Gastrocnemius medialis (tissue), 4 donors: ENCODE results near the gene WASL. TPM values are rescaled to one million over a fixed set of nuclear protein-coding genes. Genes with fewer than 3 reads are reported as not detected.

Source experiments
- ATAC-seq, 2 donors: fragments of 150-250 bp; one replicate each; pipeline ENCODE4 v1.9.1; 2016
- DNase-seq, 2 donors: peaks; one replicate each; pipeline ENCODE4 v3.0.0-alpha.2; 2019
- H3K27ac ChIP-seq, 4 donors: fragments of 200-600 bp; sonication (generic); 1 replicate in 1 of 4; 2 replicates in 3 of 4; pipeline ENCODE4 v1.5.1; 2016 to 2018; ENCODE audit warnings: mild to moderate bottlenecking in 2 of 4, moderate library complexity in 1 of 4
- H3K27me3 ChIP-seq, 3 donors: fragments of 200-600 bp; sonication (generic) in 2 of 3; 1 replicate in 1 of 3; 2 replicates in 2 of 3; pipeline versions ENCODE4 v1.5.1 to v1.6.0; 2016 to 2019; ENCODE audit warnings: mild to moderate bottlenecking in 1 of 3, moderate library complexity in 1 of 3
- H3K36me3 ChIP-seq, 2 donors: fragments of 200-600 bp; sonication (generic) in 1 of 2; one replicate each; pipeline ENCODE4 v1.5.1; 2017 to 2018
- H3K4me1 ChIP-seq, 2 donors: fragments of 200-600 bp; sonication (generic) in 1 of 2; one replicate each; pipeline ENCODE4 v1.5.1; 2016 to 2017; ENCODE audit warnings: mild to moderate bottlenecking in 2 of 2
- H3K4me3 ChIP-seq, 4 donors: fragments of 200-600 bp; sonication (generic) in 3 of 4; 1 replicate in 1 of 4; 2 replicates in 3 of 4; pipeline ENCODE4 v1.5.1; 2016 to 2019; ENCODE audit warnings: mild to moderate bottlenecking in 2 of 4
- H3K9me3 ChIP-seq, 3 donors: fragments of 200-600 bp; sonication (generic) in 2 of 3; 1 replicate in 1 of 3; 2 replicates in 2 of 3; pipeline ENCODE4 v1.5.1; 2016 to 2019
- POLR2A ChIP-seq, 2 donors: fragments of 450-650 bp; IDR thresholded peaks; one replicate each; pipeline ENCODE4 v1.6.1; 2017; ENCODE audit warnings: antibody characterized with exemption in 2 of 2, mild to moderate bottlenecking in 2 of 2, moderate library complexity in 2 of 2
- in situ Hi-C, 4 donors: fragments of 200-750 bp; cut with MboI; loops; one replicate each; pipeline versions ENCODE4 v1.15.0 to v1.8.0; 2017; ENCODE audit warnings: low sequenced_read_pairs in 4 of 4
- intact Hi-C: fragments of 100-400 bp; cut with DNase I; formaldehyde crosslinking; loops from one replicate; pipeline ENCODE4 v1.15.1; 2023; ENCODE audit warnings: low total_unique reads
- total RNA-seq, 4 donors: library from RNA; depleted of rRNA; stranded (reverse); fragments of >200 nt; gene quantifications; one replicate each; pipeline versions ENCODE4 v1.1.0 to v1.2.3, GENCODE V29; 2016
- TF ChIP-seq, protein P1 (sequence below), 5 experiments: fragments of 450-650 bp in 3 of 5; fragments of 200-600 bp in 2 of 5; sonication (generic) in 2 of 5; IDR thresholded peaks in 4 of 5; conservative IDR thresholded peaks in 1 of 5; 1 replicate in 4 of 5; 2 replicates in 1 of 5; pipeline ENCODE4 v1.5.1; 2016 to 2019; ENCODE audit warnings: antibody characterized with exemption in 5 of 5, mild to moderate bottlenecking in 3 of 5, moderate library complexity in 3 of 5

The WASL gene
- total RNA-seq, 4 donors from 2014 or later: 29.0 to 40.4 (median 33.0) TPM

DNA sequence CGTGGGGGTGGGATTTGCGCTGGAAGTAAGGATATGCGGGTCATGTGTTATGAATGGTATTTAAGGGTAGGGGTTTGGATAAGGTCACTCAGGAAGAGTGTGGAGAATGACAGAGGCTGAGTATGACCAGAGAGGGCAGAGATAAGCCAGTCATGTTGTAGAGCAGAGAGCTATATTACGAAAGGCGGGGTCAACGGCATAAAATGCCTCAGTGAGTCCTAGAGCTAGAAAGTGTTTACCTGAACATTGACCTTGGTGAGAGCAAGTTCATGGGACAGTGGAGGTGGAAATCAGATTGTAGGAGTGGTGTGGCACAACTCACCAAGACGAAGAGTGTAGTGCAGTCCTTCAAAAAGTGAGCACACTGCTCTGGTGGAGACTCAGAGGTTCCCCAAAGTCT is 79.3 kb downstream of the WASL start:
- intact Hi-C loops (no loop called here), in situ Hi-C loops (no loop called here)
- TF ChIP-seq, protein P1, sequence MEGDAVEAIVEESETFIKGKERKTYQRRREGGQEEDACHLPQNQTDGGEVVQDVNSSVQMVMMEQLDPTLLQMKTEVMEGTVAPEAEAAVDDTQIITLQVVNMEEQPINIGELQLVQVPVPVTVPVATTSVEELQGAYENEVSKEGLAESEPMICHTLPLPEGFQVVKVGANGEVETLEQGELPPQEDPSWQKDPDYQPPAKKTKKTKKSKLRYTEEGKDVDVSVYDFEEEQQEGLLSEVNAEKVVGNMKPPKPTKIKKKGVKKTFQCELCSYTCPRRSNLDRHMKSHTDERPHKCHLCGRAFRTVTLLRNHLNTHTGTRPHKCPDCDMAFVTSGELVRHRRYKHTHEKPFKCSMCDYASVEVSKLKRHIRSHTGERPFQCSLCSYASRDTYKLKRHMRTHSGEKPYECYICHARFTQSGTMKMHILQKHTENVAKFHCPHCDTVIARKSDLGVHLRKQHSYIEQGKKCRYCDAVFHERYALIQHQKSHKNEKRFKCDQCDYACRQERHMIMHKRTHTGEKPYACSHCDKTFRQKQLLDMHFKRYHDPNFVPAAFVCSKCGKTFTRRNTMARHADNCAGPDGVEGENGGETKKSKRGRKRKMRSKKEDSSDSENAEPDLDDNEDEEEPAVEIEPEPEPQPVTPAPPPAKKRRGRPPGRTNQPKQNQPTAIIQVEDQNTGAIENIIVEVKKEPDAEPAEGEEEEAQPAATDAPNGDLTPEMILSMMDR (IDR thresholded peaks at IDR 0.05 in 4 of 5, conservative IDR thresholded peaks at IDR 0.05 in 1 of 5): no peak
- no peak for TF ChIP-seq POLR2A (IDR thresholded peaks at IDR 0.05)
- ATAC-seq (no peak), DNase-seq (no peak)
- H3K9me3 ChIP-seq: no peaks in the 10 kb centered on the region
- no peak overlapping the region for H3K4me3 ChIP-seq
- no peaks in the 10 kb centered on the region for H3K27me3 ChIP-seq
- peaks cover 26 to 43% of the 10 kb centered on the region in 2 donors for H3K4me1 ChIP-seq
- H3K36me3 ChIP-seq: peaks cover 0 to 10% of the 10 kb centered on the region in 2 donors
- peak overlapping the region in 2 of 4 donors; percentile 88 to 96 for H3K27ac ChIP-seq

DNA sequence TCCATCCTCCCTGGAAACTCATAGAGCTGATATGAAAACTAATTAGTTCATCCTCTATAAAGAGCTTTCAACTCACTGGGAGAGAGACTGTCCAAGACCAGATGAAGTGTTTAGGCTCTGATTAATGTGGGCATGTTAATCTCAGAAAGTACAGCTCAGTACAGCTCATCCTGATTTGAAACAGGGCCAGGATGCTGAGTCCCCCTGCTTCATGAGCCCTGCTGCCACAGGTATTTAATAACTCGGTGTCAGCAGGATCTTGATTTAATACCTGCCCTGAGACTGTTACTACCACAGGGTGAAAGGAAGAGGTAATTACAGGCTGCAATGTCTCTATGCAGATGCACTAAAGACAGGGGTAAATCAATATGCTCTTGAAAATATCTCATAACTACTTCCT is 82.3 kb downstream of the WASL start:
- no peaks in the 10 kb centered on the region for H3K9me3 ChIP-seq
- H3K27me3 ChIP-seq: no peaks in the 10 kb centered on the region
- DNase-seq (no peak), ATAC-seq (peak; percentile 15 to 36)
- peaks cover 0 to 31% of the 10 kb centered on the region in 2 donors for H3K36me3 ChIP-seq
- peaks cover 42 to 54% of the 10 kb centered on the region in 2 donors for H3K4me1 ChIP-seq
- TF ChIP-seq, protein P1 (IDR thresholded peaks at IDR 0.05 in 4 of 5, conservative IDR thresholded peaks at IDR 0.05 in 1 of 5): no peak
- no peak for TF ChIP-seq POLR2A (IDR thresholded peaks at IDR 0.05)
- in situ Hi-C loops: no loop called here
- H3K27ac ChIP-seq: peak overlapping the region; percentile 88 to 96 (median 96)
- intact Hi-C loops: no loop called here
- no peak overlapping the region for H3K4me3 ChIP-seq

DNA sequence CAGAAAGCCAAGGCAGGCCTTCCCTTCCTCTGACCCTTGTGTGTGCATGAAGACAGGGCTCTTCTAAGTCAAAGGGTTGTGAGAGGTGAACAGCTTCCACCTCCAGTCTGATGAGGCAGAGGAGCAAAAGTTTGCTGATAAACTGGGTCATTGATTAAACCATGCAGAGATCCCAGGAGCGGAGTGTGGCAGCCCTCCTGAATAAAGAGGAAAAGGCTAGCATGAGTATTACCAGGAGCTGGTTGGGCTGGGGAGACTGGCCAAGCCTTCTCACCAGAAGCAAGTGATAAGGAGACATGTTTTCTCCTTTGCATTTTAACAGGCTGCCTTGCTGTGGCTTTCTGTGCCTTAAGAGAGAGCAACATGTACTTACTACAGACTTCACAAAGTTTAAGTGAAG is 82.9 kb downstream of the WASL start:
- Histone ChIP-seq H3K36me3 (peaks cover 0 to 31% of the 10 kb centered on the region in 2 donors), H3K4me1 (peaks cover 46 to 60% of the 10 kb centered on the region in 2 donors), H3K27ac (peak overlapping the region; percentile 88 to 96 (median 96)), H3K9me3 (no peaks in the 10 kb centered on the region), H3K4me3 (no peak overlapping the region), H3K27me3 (no peaks in the 10 kb centered on the region)
- no peak for TF ChIP-seq POLR2A (IDR thresholded peaks at IDR 0.05)
- TF ChIP-seq, protein P1 (IDR thresholded peaks at IDR 0.05 in 4 of 5, conservative IDR thresholded peaks at IDR 0.05 in 1 of 5): no peak
- DNase-seq (no peak), ATAC-seq (no peak)
- intact Hi-C loops (no loop called here), in situ Hi-C loops (no loop called here)

DNA sequence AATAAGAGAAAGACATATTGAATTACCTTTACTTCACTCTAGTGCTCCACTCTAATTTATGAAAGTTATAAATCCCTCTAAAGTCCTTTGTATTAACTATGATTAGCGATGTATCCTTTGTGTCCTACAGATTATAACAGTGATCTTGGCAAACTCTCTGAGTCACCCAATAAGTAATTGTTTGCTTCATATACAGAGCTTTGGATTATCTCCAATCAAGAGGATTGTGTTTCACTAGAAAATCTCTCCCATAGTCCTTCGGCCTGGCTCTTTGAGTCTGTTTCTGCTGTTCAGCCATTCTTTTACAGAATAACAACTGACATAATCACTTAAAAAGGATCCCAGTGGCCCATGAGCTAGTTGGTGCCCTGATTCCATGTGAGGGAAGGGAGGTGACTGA is 83.6 kb downstream of the WASL start:
- no peak for TF ChIP-seq POLR2A (IDR thresholded peaks at IDR 0.05)
- TF ChIP-seq, protein P1 (IDR thresholded peaks at IDR 0.05 in 4 of 5, conservative IDR thresholded peaks at IDR 0.05 in 1 of 5): no peak
- peaks cover 54 to 67% of the 10 kb centered on the region in 2 donors for H3K4me1 ChIP-seq
- intact Hi-C loops (no loop called here), in situ Hi-C loops (no loop called here)
- ATAC-seq (no peak), DNase-seq (no peak)
- no peaks in the 10 kb centered on the region for H3K27me3 ChIP-seq
- H3K27ac ChIP-seq: peak overlapping the region; percentile 88 to 96 (median 96)
- H3K9me3 ChIP-seq: no peaks in the 10 kb centered on the region
- H3K36me3 ChIP-seq: peaks cover 0 to 31% of the 10 kb centered on the region in 2 donors
- H3K4me3 ChIP-seq: no peak overlapping the region

DNA sequence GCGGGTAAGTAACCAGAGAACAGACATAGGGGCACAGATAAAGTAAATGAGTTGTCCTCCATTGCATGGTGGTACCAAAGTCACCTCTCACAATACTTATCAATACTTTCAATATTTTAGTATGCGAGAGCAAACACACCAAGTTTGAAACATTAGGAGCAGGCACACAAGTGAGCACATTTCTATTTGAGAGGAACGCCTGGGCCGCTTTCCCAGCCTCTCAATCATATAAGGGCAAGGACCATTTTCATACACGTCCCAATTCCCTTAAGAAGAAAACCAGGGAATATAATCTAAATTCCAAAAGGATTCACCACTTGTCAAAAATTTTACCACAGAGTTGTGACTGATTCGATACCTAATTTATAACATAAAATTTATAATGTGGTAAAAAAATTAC is 85.6 kb downstream of the WASL start:
- in situ Hi-C loops (no loop called here), intact Hi-C loops (loop anchor here (2.0 kb wide), 1 partner anchor 16 kb away; no protein-coding TSS in a partner anchor)
- Histone ChIP-seq H3K27me3 (no peaks in the 10 kb centered on the region), H3K27ac (peak overlapping the region; percentile 88 to 96 (median 96)), H3K36me3 (peaks cover 0 to 31% of the 10 kb centered on the region in 2 donors), H3K4me1 (peaks cover 66 to 76% of the 10 kb centered on the region in 2 donors), H3K9me3 (no peaks in the 10 kb centered on the region), H3K4me3 (peak overlapping the region; percentile 17 to 73 (median 54))
- no peak for TF ChIP-seq POLR2A (IDR thresholded peaks at IDR 0.05)
- TF ChIP-seq, protein P1 (IDR thresholded peaks at IDR 0.05 in 4 of 5, conservative IDR thresholded peaks at IDR 0.05 in 1 of 5): no peak
- ATAC-seq (no peak), DNase-seq (peak in 1 of 2 donors; percentile 57)
